K562 (cell line): ENCODE measurements around the gene PRR36. TPM values are rescaled to one million over a fixed set of nuclear protein-coding genes. Genes with fewer than 3 reads are reported as not detected.

Source experiments
- ATAC-seq: fragments of 200-7000 bp; cut with Tn5 transposase; 3 replicates; pipeline ENCODE4 v1.9.1; 2020; ENCODE audit warnings: moderate library complexity
- BruUV-seq: library from RNA; stranded (reverse); fragments of 400-500 nt; replicated peaks from 2 replicates; lab custom pipeline; 2021; lab: Mats Ljungman, UMichigan
- CTCF ChIA-PET: fragments of 300-600 bp; formaldehyde crosslinking; extraction: SDS; loops from one replicate; lab custom pipeline; 2021; ENCODE audit warnings: low intra/inter-chr PET ratio; lab: Yijun Ruan, JAX
- POLR2A ChIA-PET: fragments of 300-600, 350-650 bp; sonication (Branson Sonifier 250); formaldehyde crosslinking; extraction: SDS; loops from one replicate; lab custom pipeline; 2021; ENCODE audit warnings: antibody characterized with exemption, inconsistent platforms; lab: Yijun Ruan, JAX
- DNase-seq, 4 experiments: peaks; one replicate each; pipeline versions ENCODE4 v3.0.0 to v3.0.0-alpha.2; 2011 to 2018; ENCODE audit warnings: low spot score in 3 of 4, mixed read lengths in 3 of 4; ENCODE audit errors: extremely low read depth in 1 of 4
- FAIRE-seq: peaks from 2 replicates; lab custom pipeline; 2011; peaks lifted over from hg19 to GRCh38; lab: Jason Lieb, UNC
- H2AFZ ChIP-seq: 2 replicates; pipeline ENCODE4 v1.6.0; 2011; ENCODE audit warnings: low read depth, low read length, control low read depth, inconsistent platforms
- H3K27ac ChIP-seq: fragments of 200-600 bp; 3 replicates; pipeline ENCODE4 v1.8.0; 2011; ENCODE audit warnings: low read depth, mild to moderate bottlenecking, control low read depth, inconsistent platforms, low read length, moderate library complexity, mixed read lengths; ENCODE audit errors: extremely low read depth
- H3K27me3 ChIP-seq, 2 experiments: fragments of 300-600 bp in 1 of 2; 2 replicates in 1 of 2; 3 replicates in 1 of 2; pipeline versions ENCODE4 v1.6.0 to v1.8.0; 2011; ENCODE audit warnings: inconsistent platforms in 2 of 2, low read length in 2 of 2, mild to moderate bottlenecking in 1 of 2, mixed read lengths in 1 of 2, moderate library complexity in 1 of 2; ENCODE audit not compliant: control insufficient read depth in 2 of 2, insufficient read depth in 2 of 2
- H3K36me3 ChIP-seq: fragments of 300-600 bp; 3 replicates; pipeline ENCODE4 v1.8.0; 2011; ENCODE audit warnings: mild to moderate bottlenecking, low read length, inconsistent platforms; ENCODE audit not compliant: control insufficient read depth, insufficient read depth
- H3K4me1 ChIP-seq, 2 experiments: fragments of 200-600 bp in 1 of 2; replicated peaks in 1 of 2; 2 replicates in 1 of 2; 3 replicates in 1 of 2; pipeline versions ENCODE4 v1.5.1 to v1.8.0; 2011; ENCODE audit warnings: inconsistent platforms in 2 of 2, low read length in 2 of 2, mild to moderate bottlenecking in 1 of 2, mixed read lengths in 1 of 2, moderate library complexity in 1 of 2; ENCODE audit not compliant: control insufficient read depth in 2 of 2, insufficient read depth in 2 of 2
- H3K4me2 ChIP-seq: 2 replicates; pipeline ENCODE4 v1.6.1; 2011; ENCODE audit warnings: low read length, control low read depth, inconsistent platforms, mixed read lengths; ENCODE audit not compliant: insufficient read depth
- H3K4me3 ChIP-seq: fragments of 200-600 bp; sonication (generic), shearing (Covaris generic); 2 replicates; pipeline ENCODE4 v1.5.1; 2016; ENCODE audit warnings: control low read depth, inconsistent platforms
- H3K79me2 ChIP-seq: fragments of 200-600 bp; 3 replicates; pipeline ENCODE4 v1.8.0; 2011; ENCODE audit warnings: low read length, inconsistent platforms; ENCODE audit not compliant: control insufficient read depth, insufficient read depth
- H3K9ac ChIP-seq, 2 experiments: 2 replicates each; pipeline versions ENCODE4 v1.6.0 to v1.6.1; 2011; ENCODE audit warnings: low read depth in 2 of 2, low read length in 2 of 2, control low read depth in 1 of 2, inconsistent platforms in 1 of 2, mild to moderate bottlenecking in 1 of 2, mixed read lengths in 1 of 2; ENCODE audit not compliant: insufficient read depth in 1 of 2
- H3K9me1 ChIP-seq: one replicate; pipeline ENCODE4 v1.6.0; 2011; ENCODE audit warnings: inconsistent platforms, mild to moderate bottlenecking, low read length, moderate library complexity; ENCODE audit not compliant: control insufficient read depth, insufficient read depth
- H3K9me3 ChIP-seq: replicated peaks from 2 replicates; pipeline ENCODE4 v1.5.1; 2011; ENCODE audit warnings: low read depth, low read length, inconsistent platforms; ENCODE audit not compliant: control insufficient read depth, insufficient read depth
- H4K20me1 ChIP-seq: replicated peaks from 2 replicates; pipeline ENCODE4 v1.6.1; 2011; ENCODE audit warnings: low read length, inconsistent platforms, mixed read lengths; ENCODE audit not compliant: control insufficient read depth, insufficient read depth
- CSDE1 ChIP-seq, 2 experiments: fragments of 450-650 bp; IDR thresholded peaks; 2 replicates each; pipeline ENCODE4 v1.6.1; 2016; ENCODE audit warnings: mild to moderate bottlenecking in 1 of 2
- HNRNPL ChIP-seq: fragments of 200-400 bp; formaldehyde crosslinking; IDR thresholded peaks from 2 replicates; pipeline ENCODE4 v1.6.1; 2017; ENCODE audit warnings: low read depth, mild to moderate bottlenecking, low read length
- ZNF780A ChIP-seq: fragments of 250-450 bp; sonication (Bioruptor Pico); IDR thresholded peaks from 2 replicates; pipeline ENCODE4 v1.5.0; 2021; ENCODE audit warnings: mild to moderate bottlenecking
- WGBS: fragments of 100-300 bp; shearing (Covaris generic); methylation state at CpG from one replicate; pipeline ENCODE4 v1.1.6; 2016; ENCODE audit warnings: low coverage, mixed read lengths; ENCODE audit not compliant: insufficient coverage; ENCODE audit errors: missing lambda C conversion rate; 5-methylcytosine and 5-hydroxymethylcytosine counted together
- in situ Hi-C: fragments of 300-500 bp; cut with MboI; formaldehyde crosslinking; loops from 4 replicates; pipeline ENCODE4 v1.15.0; 2018; ENCODE audit warnings: inconsistent platforms, mixed read lengths
- intact Hi-C: fragments of 100-400 bp; cut with micrococcal nuclease; formaldehyde crosslinking; loops from 2 replicates; pipeline ENCODE4 v1.14.2; 2022
- polyA plus RNA-seq, 8 experiments: library from polyadenylated mRNA; depleted of rRNA in 4 of 8; stranded (reverse) in 5 of 8; unstranded in 3 of 8; fragments of >200 nt; fragmentation: Nextera tagmentation in 2 of 8; fragmentation: Illumina TruSeq in 1 of 8; extraction: Ambion mirVana in 2 of 8; extraction: Trizol in 1 of 8; gene quantifications; 2 replicates each; pipeline versions ENCODE4 v1.2.1 to v1.2.3, GENCODE V29; 2011 to 2014; ENCODE audit warnings: inconsistent platforms in 1 of 8, missing spikeins in 1 of 8
- total RNA-seq, 7 experiments: library from RNA; depleted of rRNA in 6 of 7; stranded (reverse); fragments of >200 nt in 6 of 7; fragmentation: Illumina TruSeq in 2 of 7; extraction: Trizol in 2 of 7; gene quantifications; 2 replicates each; pipeline versions ENCODE4 v1.2.1 to v1.2.3, GENCODE V29; 2011 to 2021; ENCODE audit warnings: low replicate concordance in 1 of 7
- TF ChIP-seq, protein P1 (sequence below), 3 experiments: IDR thresholded peaks in 2 of 3; conservative IDR thresholded peaks in 1 of 3; 2 replicates each; pipeline ENCODE4 v1.5.1; 2011 to 2012; ENCODE audit warnings: low read length in 3 of 3, mild to moderate bottlenecking in 3 of 3, control low read depth in 2 of 3, improper control_type of control experiment in 1 of 3, inconsistent platforms in 1 of 3, low read depth in 1 of 3, mixed read lengths in 1 of 3, moderate library complexity in 1 of 3; ENCODE audit not compliant: insufficient read depth in 2 of 3
- TF ChIP-seq, protein P2 (sequence below): sonication (generic); formaldehyde crosslinking; IDR thresholded peaks from 2 replicates; pipeline ENCODE4 v1.8.1; 2023; ENCODE audit warnings: mild to moderate bottlenecking, missing genetic modification reagents

The PRR36 gene
- total and polyA plus RNA-seq, 9 of the 15 experiments (the other 6 are each of a cell fraction or from before 2014, with no cell fraction given), result 0.05 to 0.42 (median 0.06) TPM; not detected in 6

DNA sequence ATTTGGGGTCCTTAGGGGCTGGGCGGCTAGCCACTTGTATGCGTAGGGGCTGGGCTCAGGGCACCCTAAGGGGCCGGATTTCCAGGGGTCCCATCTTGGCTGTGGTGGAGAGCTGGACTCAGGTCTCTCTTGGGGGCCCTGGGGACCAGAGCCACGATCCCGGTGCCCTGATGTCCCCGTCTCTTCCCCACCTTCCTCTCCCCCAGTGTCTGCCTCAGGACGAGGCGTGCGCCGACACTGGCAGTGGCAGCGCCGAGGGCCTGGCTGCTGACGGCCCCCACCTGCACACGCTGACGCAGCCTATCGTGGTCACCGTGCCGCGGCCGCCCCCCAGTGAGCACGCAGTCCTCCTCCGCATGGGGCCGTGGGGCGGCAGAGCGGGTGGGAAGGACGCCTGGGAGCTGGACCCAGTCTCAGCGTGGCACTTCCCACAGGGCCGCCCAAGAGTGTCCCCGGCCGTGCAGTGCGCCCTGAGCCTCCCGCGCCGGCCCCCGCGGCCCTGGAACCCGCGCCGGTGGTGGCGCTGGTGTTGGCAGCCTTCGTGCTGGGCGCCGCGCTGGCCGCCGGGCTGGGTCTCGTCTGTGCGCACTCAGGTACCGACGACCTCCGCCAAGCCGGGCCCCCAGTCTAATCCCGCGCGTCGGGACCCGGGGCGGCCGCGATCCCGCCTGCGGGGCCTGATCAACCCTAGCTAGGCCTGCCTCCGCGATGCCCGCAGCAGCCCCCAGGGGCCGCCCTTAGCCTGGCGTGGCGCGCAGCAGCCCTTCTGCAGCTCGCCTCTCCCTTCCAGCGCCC, 43.3 kb upstream of the PRR36 start:
- no peak overlapping the region for H3K27ac ChIP-seq
- TF ChIP-seq CSDE1 (IDR thresholded peaks at IDR 0.05) (no peak), ZNF780A (no peak), HNRNPL (peak; percentile 82)
- TF ChIP-seq, protein P1, sequence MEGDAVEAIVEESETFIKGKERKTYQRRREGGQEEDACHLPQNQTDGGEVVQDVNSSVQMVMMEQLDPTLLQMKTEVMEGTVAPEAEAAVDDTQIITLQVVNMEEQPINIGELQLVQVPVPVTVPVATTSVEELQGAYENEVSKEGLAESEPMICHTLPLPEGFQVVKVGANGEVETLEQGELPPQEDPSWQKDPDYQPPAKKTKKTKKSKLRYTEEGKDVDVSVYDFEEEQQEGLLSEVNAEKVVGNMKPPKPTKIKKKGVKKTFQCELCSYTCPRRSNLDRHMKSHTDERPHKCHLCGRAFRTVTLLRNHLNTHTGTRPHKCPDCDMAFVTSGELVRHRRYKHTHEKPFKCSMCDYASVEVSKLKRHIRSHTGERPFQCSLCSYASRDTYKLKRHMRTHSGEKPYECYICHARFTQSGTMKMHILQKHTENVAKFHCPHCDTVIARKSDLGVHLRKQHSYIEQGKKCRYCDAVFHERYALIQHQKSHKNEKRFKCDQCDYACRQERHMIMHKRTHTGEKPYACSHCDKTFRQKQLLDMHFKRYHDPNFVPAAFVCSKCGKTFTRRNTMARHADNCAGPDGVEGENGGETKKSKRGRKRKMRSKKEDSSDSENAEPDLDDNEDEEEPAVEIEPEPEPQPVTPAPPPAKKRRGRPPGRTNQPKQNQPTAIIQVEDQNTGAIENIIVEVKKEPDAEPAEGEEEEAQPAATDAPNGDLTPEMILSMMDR (IDR thresholded peaks at IDR 0.05 in 2 of 3, conservative IDR thresholded peaks at IDR 0.05 in 1 of 3; ENCODE audit: insufficient read depth in 2 of 3, low read depth in 1 of 3, low read length in 3 of 3), result 0 out of 6 replicates have a peak, but pooled peaks of 1 of the 3 experiments have one; percentile 7
- TF ChIP-seq, protein P2, sequence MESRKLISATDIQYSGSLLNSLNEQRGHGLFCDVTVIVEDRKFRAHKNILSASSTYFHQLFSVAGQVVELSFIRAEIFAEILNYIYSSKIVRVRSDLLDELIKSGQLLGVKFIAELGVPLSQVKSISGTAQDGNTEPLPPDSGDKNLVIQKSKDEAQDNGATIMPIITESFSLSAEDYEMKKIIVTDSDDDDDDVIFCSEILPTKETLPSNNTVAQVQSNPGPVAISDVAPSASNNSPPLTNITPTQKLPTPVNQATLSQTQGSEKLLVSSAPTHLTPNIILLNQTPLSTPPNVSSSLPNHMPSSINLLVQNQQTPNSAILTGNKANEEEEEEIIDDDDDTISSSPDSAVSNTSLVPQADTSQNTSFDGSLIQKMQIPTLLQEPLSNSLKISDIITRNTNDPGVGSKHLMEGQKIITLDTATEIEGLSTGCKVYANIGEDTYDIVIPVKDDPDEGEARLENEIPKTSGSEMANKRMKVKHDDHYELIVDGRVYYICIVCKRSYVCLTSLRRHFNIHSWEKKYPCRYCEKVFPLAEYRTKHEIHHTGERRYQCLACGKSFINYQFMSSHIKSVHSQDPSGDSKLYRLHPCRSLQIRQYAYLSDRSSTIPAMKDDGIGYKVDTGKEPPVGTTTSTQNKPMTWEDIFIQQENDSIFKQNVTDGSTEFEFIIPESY (CRISPR knock-in tag), result peak; percentile 89
- POLR2A ChIA-PET, result interaction anchor here (0.5 kb wide), 1 partner anchor 45 kb away, joined by 3 read pairs; no protein-coding TSS in a partner anchor
- CTCF ChIA-PET, result no interaction called here
- FAIRE-seq (no peak), ATAC-seq (no peak), DNase-seq (no peak)
- peaks cover 14% of the 10 kb centered on the region for H3K79me2 ChIP-seq
- intact Hi-C loops (no loop called here), in situ Hi-C loops (no loop called here)
- no peak overlapping the region for H3K4me3 ChIP-seq
- peaks cover 17% of the 10 kb centered on the region; the same call in 1 of the 3 replicates for H3K36me3 ChIP-seq
- H4K20me1 ChIP-seq, result peaks cover 9% of the 10 kb centered on the region; the same call in 1 of the 2 replicates
- no peaks in the 10 kb centered on the region for H3K9me1 ChIP-seq
- H3K27me3 ChIP-seq, result no peaks in the 10 kb centered on the region
- no peak overlapping the region for H2AFZ ChIP-seq
- no peak overlapping the region for H3K9ac ChIP-seq
- peaks cover 9 to 71% of the 10 kb centered on the region in 2 experiments for H3K4me1 ChIP-seq
- H3K4me2 ChIP-seq, result no peak overlapping the region
- no TSS peak for BruUV-seq
- 86% methylated on average over 13 of the region's 71 CpGs for WGBS
- no peaks in the 10 kb centered on the region for H3K9me3 ChIP-seq
